ENCODE measurements around the gene BCL2A1.
A peak's percentile ranks its signal among the peaks of the same experiment; 100 is the strongest.

Gene BCL2A1

GRCh38 chr15:79967298-79968182 is 3.5 kb downstream of the BCL2A1 start:
- Histone ChIP-seq H4K20me1 (ENCODE audit: insufficient read depth, low read length) (peaks cover 29% of the 10 kb centered on the region), H3K27ac (ENCODE audit: low read length) (peak overlapping the region; percentile 93), H3K36me3 (replicated peaks; ENCODE audit: low read depth, low read length) (peaks cover 49% of the 10 kb centered on the region), H2AFZ (ENCODE audit: low read depth, low read length) (no peak overlapping the region), H3K9me3 (ENCODE audit: insufficient read depth, low read length) (no peaks in the 10 kb centered on the region), H3K79me2 (ENCODE audit: low read length) (peaks cover 94% of the 10 kb centered on the region), H3K9ac (ENCODE audit: low read length) (peak overlapping the region; percentile 96), H3K4me2 (ENCODE audit: low read length) (peak overlapping the region; percentile 86), H3K4me1 (ENCODE audit: low read length) (peaks cover 38% of the 10 kb centered on the region), H3K27me3 (ENCODE audit: low read depth, low read length) (no peaks in the 10 kb centered on the region), H3K4me3 (ENCODE audit: low read length) (peak overlapping the region; percentile 80)
- TF ChIP-seq EZH2phosphoT487 (IDR thresholded peaks at IDR 0.05; ENCODE audit: low read depth) (no peak), CTCF (IDR thresholded peaks at IDR 0.05; ENCODE audit: low read depth, low read length) (no peak)

- H4K20me1 ChIP-seq (ENCODE audit: insufficient read depth, low read length) = peaks cover 36% of the 10 kb centered on the region
- H3K4me2 ChIP-seq (ENCODE audit: low read length) = peak overlapping the region; percentile 86
- peak overlapping the region; percentile 80 for H3K4me3 ChIP-seq (ENCODE audit: low read length)
- no peak for TF ChIP-seq EZH2phosphoT487 (IDR thresholded peaks at IDR 0.05; ENCODE audit: low read depth)
- no peak for TF ChIP-seq CTCF (IDR thresholded peaks at IDR 0.05; ENCODE audit: low read depth, low read length)
- H3K36me3 ChIP-seq (replicated peaks; ENCODE audit: low read depth, low read length) = peaks cover 56% of the 10 kb centered on the region
- H3K27me3 ChIP-seq (ENCODE audit: low read depth, low read length) = no peaks in the 10 kb centered on the region
- no peak overlapping the region for H2AFZ ChIP-seq (ENCODE audit: low read depth, low read length)
- H3K9me3 ChIP-seq (ENCODE audit: insufficient read depth, low read length) = peaks cover 5% of the 10 kb centered on the region; the same call in 1 of the 2 replicates
- H3K4me1 ChIP-seq (ENCODE audit: low read length) = peaks cover 38% of the 10 kb centered on the region
- peak overlapping the region; percentile 93 for H3K27ac ChIP-seq (ENCODE audit: low read length)
- H3K9ac ChIP-seq (ENCODE audit: low read length) = peak overlapping the region; percentile 96
- H3K79me2 ChIP-seq (ENCODE audit: low read length) = peaks cover 96% of the 10 kb centered on the region
These were observed 4.2 kb downstream of the BCL2A1 start for GRCh38 chr15:79966634-79967297.

GRCh38 chr15:79965846-79966630 is 5.0 kb downstream of the BCL2A1 start:
- peaks cover 40% of the 10 kb centered on the region for H4K20me1 ChIP-seq (ENCODE audit: insufficient read depth, low read length)
- peaks cover 5% of the 10 kb centered on the region; the same call in 1 of the 2 replicates for H3K9me3 ChIP-seq (ENCODE audit: insufficient read depth, low read length)
- peak overlapping the region; percentile 86 for H3K4me2 ChIP-seq (ENCODE audit: low read length)
- H3K27ac ChIP-seq (ENCODE audit: low read length) = peak overlapping the region; percentile 93
- peaks cover 38% of the 10 kb centered on the region for H3K4me1 ChIP-seq (ENCODE audit: low read length)
- no peaks in the 10 kb centered on the region for H3K27me3 ChIP-seq (ENCODE audit: low read depth, low read length)
- peak overlapping the region; percentile 96 for H3K9ac ChIP-seq (ENCODE audit: low read length)
- H3K4me3 ChIP-seq (ENCODE audit: low read length) = peak overlapping the region; percentile 80
- H2AFZ ChIP-seq (ENCODE audit: low read depth, low read length) = no peak overlapping the region
- TF ChIP-seq CTCF (IDR thresholded peaks at IDR 0.05; ENCODE audit: low read depth, low read length) = no peak
- TF ChIP-seq EZH2phosphoT487 (IDR thresholded peaks at IDR 0.05; ENCODE audit: low read depth) = no peak
- peaks cover 100% of the 10 kb centered on the region for H3K79me2 ChIP-seq (ENCODE audit: low read length)
- H3K36me3 ChIP-seq (replicated peaks; ENCODE audit: low read depth, low read length) = peaks cover 62% of the 10 kb centered on the region
